IPS-15b (cell line): Measurements from ENCODE around the gene RAB1B.

Experiments
- H3K27me3 ChIP-seq: one replicate; pipeline ENCODE4 v1.6.1; 2013; ENCODE audit warnings: low read length; ENCODE audit not compliant: control insufficient read depth, insufficient read depth
- H3K36me3 ChIP-seq: one replicate; pipeline ENCODE4 v1.6.1; 2013; ENCODE audit warnings: low read length; ENCODE audit not compliant: control insufficient read depth, insufficient read depth
- H3K4me1 ChIP-seq: one replicate; pipeline ENCODE4 v1.6.1; 2013; ENCODE audit warnings: mild to moderate bottlenecking, low read length; ENCODE audit not compliant: control insufficient read depth, insufficient read depth
- H3K4me3 ChIP-seq: one replicate; pipeline ENCODE4 v1.5.1; 2013; ENCODE audit warnings: low read depth, low read length
- H3K9ac ChIP-seq: one replicate; pipeline ENCODE4 v1.6.1; 2013; ENCODE audit warnings: low read depth, mild to moderate bottlenecking, low read length
- H3K9me3 ChIP-seq: one replicate; pipeline ENCODE4 v1.6.1; 2013; ENCODE audit warnings: mild to moderate bottlenecking, low read length; ENCODE audit not compliant: control insufficient read depth, insufficient read depth

RAB1B gene

DNA sequence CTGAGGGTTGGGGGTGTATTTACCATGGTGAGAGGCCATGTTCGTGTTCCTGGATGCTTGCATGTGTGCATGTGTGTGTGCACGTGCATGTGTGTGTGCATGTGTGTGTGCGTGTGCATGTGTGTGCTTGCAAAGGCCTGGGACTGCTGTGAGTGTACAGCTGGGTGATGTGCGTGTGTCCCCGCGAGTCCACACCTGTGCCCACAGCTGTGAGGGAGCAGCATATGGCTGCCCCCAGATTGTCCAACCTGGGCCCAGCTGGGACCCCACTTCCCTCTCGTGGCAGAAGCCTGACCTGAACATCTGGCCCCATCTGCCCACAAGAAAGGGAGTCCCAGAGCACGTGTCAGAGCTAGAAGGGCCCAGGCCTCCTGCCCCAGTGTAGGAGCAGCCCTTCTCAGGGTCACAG lies 56.8 kb downstream of the RAB1B start:
- peaks cover 6% of the 10 kb centered on the region for H3K4me1 ChIP-seq
- no peaks in the 10 kb centered on the region for H3K36me3 ChIP-seq
- H3K9me3 ChIP-seq, result no peaks in the 10 kb centered on the region
- H3K27me3 ChIP-seq, result no peaks in the 10 kb centered on the region
- H3K4me3 ChIP-seq, result no peak overlapping the region
- peak overlapping the region; percentile 37 for H3K9ac ChIP-seq

DNA sequence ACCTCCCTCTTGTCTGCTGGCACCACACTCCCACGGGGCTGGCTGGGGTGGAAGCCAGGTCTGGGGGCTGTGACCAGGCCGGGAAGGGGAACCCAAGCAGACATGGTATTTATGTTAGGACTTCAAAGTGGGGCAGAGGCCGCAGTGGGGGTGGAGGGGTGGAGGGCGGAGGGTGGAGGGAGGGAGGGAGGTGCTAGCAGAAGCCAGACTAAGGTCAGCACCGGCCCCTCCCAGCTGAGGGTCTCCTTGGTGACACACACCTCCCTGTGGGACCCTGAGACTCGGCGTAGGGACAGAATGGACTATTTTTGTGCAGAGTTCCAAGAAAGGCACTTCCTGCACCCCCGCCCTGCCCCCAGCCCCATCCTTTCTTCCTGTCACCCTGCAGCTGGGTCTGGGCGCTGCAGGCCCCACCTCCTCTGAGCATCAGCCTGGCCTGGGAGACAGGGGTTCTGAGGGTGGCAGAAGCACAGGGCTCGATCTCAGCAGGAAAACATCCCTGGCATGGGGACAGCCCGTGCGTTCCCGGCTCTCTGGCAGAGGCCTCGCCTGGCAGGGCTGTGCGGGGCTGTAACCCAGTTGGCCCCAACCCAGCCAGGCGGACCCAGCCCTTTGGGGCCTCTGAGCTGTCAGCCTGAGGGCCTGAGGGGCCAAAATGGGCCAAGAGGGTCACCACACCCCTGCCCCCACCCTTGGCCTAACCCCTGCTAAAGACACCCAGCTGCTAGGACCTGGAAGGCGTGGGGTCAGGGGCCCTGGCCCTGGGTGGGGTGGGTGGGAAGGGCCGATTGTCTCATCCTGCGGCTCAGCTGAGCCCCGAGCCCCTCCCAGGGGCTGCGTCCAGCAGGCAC lies 58.0 kb downstream of the RAB1B start:
- no peaks in the 10 kb centered on the region for H3K9me3 ChIP-seq
- H3K4me1 ChIP-seq, result peaks cover 6% of the 10 kb centered on the region
- H3K27me3 ChIP-seq, result no peaks in the 10 kb centered on the region
- no peak overlapping the region for H3K9ac ChIP-seq
- H3K36me3 ChIP-seq, result no peaks in the 10 kb centered on the region
- H3K4me3 ChIP-seq, result no peak overlapping the region
